Adrenal gland (tissue), 12 donors: ENCODE measurements around the gene APMAP. TPM values are rescaled to one million over a fixed set of nuclear protein-coding genes. Genes with fewer than 3 reads are reported as not detected.

Experiments used
- DNase-seq, 7 donors: peaks; one replicate each; pipeline ENCODE4 v3.0.0-alpha.2; 2019 to 2020
- H3K27ac ChIP-seq, 5 donors: fragments of 200-600 bp; sonication (generic) in 4 of 5; 1 replicate in 3 of 5; 2 replicates in 2 of 5; pipeline versions ENCODE4 v1.5.1 to v1.8.0; 2016 to 2020; ENCODE audit warnings: mild to moderate bottlenecking in 1 of 5
- H3K27me3 ChIP-seq: fragments of 200-600 bp; 2 replicates; pipeline ENCODE4 v1.8.0; 2021
- H3K36me3 ChIP-seq, 2 donors: fragments of 200-600 bp; replicated peaks in 1 of 2; 1 replicate in 1 of 2; 2 replicates in 1 of 2; pipeline versions ENCODE4 v1.5.1 to v1.8.0; 2018 to 2022
- H3K4me1 ChIP-seq, 2 donors: fragments of 200-600 bp; replicated peaks in 1 of 2; 1 replicate in 1 of 2; 2 replicates in 1 of 2; pipeline versions ENCODE4 v1.5.1 to v1.8.0; 2018 to 2021
- H3K4me3 ChIP-seq, 4 donors: fragments of 200-600 bp; sonication (generic) in 3 of 4; one replicate each; pipeline ENCODE4 v1.5.1; 2016 to 2018
- H3K9me3 ChIP-seq, 3 donors: fragments of 200-600 bp; sonication (generic) in 1 of 3; replicated peaks in 1 of 3; 1 replicate in 2 of 3; 2 replicates in 1 of 3; pipeline versions ENCODE4 v1.5.1 to v1.8.0; 2016 to 2021
- CTCF ChIP-seq, 6 experiments: fragments of 450-650 bp in 4 of 6; fragments of 200-600 bp in 2 of 6; sonication (generic) in 1 of 6; IDR thresholded peaks; 1 replicate in 5 of 6; 2 replicates in 1 of 6; pipeline versions ENCODE4 v1.5.1 to v1.8.0; 2016 to 2021; ENCODE audit warnings: antibody characterized with exemption in 6 of 6, mild to moderate bottlenecking in 2 of 6, moderate library complexity in 1 of 6
- POLR2A ChIP-seq, 2 donors: fragments of 450-650 bp; IDR thresholded peaks; one replicate each; pipeline ENCODE4 v1.6.1; 2017; ENCODE audit warnings: antibody characterized with exemption in 2 of 2, mild to moderate bottlenecking in 2 of 2, moderate library complexity in 1 of 2
- WGBS, 4 donors: extraction: QIAGEN DNeasy Blood & Tissue Kit in 2 of 4; methylation state at CpG; one replicate each; pipeline versions ENCODE4 v1.1.5 to v1.1.7; 2013 to 2017; 5-methylcytosine and 5-hydroxymethylcytosine counted together
- intact Hi-C, 2 donors: fragments of 100-400 bp; cut with DNase I; formaldehyde crosslinking; loops; one replicate each; pipeline versions ENCODE4 v1.14.1 to v1.15.0; 2022 to 2023
- polyA plus RNA-seq, 3 donors: library from polyadenylated mRNA; stranded (reverse); fragments of 200-250 nt in 2 of 3; fragments of 350-450 nt in 1 of 3; fragmentation: Illumina TruSeq in 1 of 3; extraction: RNeasy Lipid Tissue Mini Kit (QIAGEN cat#74804) in 1 of 3; gene quantifications; one replicate each; pipeline ENCODE4 v1.2.3, GENCODE V29; 2013 to 2014
- total RNA-seq, 9 donors: library from RNA; depleted of rRNA in 4 of 9; stranded (reverse); fragments of >200 nt in 4 of 9; fragments of 120-200 nt in 1 of 9; fragmentation: NEBNext Ultra II Directional in 1 of 9; extraction: Animal tissue kit (Norgen Biotek cat#: 25700) in 1 of 9; gene quantifications; one replicate each; pipeline versions ENCODE4 v1.1.0 to v1.2.4, GENCODE V29; 2013 to 2023
- donor health status: healthy with polysubstance abuse.
- donor health status: Bipolar disorder and iron deficiency.
- donor health status: DM: yes; HTN: yes; CAD: no.
- donor health status: DM: no; HTN: no; CAD: no.
- donor health status: DM: no; HTN: no; CAD: no.
- donor health status: DM: yes; HTN: yes; CAD: no.

APMAP gene
- total and polyA plus RNA-seq, 12 donors, result 30.3 to 110 (median 69.7) TPM

- peak; percentile 44 to 81 (median 67) for DNase-seq
- Histone ChIP-seq H3K9me3 (no peaks in the 10 kb centered on the region), H3K27me3 (no peaks in the 10 kb centered on the region), H3K4me3 (no peak overlapping the region), H3K4me1 (peaks cover 22 to 53% of the 10 kb centered on the region in 2 donors), H3K27ac (peak overlapping the region in 2 of 5 donors; percentile 36 to 61), H3K36me3 (no peaks in the 10 kb centered on the region)
- 41 to 59% (median 52%) methylated on average over 8 to 9 of the region's 9 CpGs for WGBS, 4 donors
- TF ChIP-seq POLR2A (IDR thresholded peaks at IDR 0.05), result no peak
- TF ChIP-seq CTCF (IDR thresholded peaks at IDR 0.05), result no peak
- intact Hi-C loops, result no loop called here
Observed at GRCh38 chr20:25039697-25040437, 47.3 kb upstream of the APMAP start.

GRCh38 chr20:25038591-25039015 lies 46.1 kb upstream of the APMAP start:
- H3K4me3 ChIP-seq, result no peak overlapping the region
- peaks cover 22 to 56% of the 10 kb centered on the region in 2 donors for H3K4me1 ChIP-seq

GRCh38 chr20:25038103-25038410 lies 45.5 kb upstream of the APMAP start:
- H3K4me3 ChIP-seq, result no peak overlapping the region
- no peaks in the 10 kb centered on the region for H3K27me3 ChIP-seq
- intact Hi-C loops, result no loop called here
- H3K27ac ChIP-seq, result peak overlapping the region in 2 of 5 donors; percentile 34 to 56
- DNase-seq, result no peak
- no peaks in the 10 kb centered on the region for H3K9me3 ChIP-seq
- 76 to 86% (median 80%) methylated on average over 2 to 3 of the region's 3 CpGs for WGBS, 4 donors
- no peaks in the 10 kb centered on the region for H3K36me3 ChIP-seq
- H3K4me1 ChIP-seq, result peaks cover 22 to 59% of the 10 kb centered on the region in 2 donors
- TF ChIP-seq CTCF (IDR thresholded peaks at IDR 0.05) (no peak), POLR2A (IDR thresholded peaks at IDR 0.05) (no peak)

More at GRCh38 chr20:25038591-25039015, 46.1 kb upstream of the APMAP start:
- no peak for TF ChIP-seq POLR2A (IDR thresholded peaks at IDR 0.05)
- TF ChIP-seq CTCF (IDR thresholded peaks at IDR 0.05), result no peak
- intact Hi-C loops, result no loop called here
- H3K9me3 ChIP-seq, result no peaks in the 10 kb centered on the region
- DNase-seq, result no peak
- H3K36me3 ChIP-seq, result no peaks in the 10 kb centered on the region
- peak overlapping the region in 2 of 5 donors; percentile 36 to 56 for H3K27ac ChIP-seq
- no peaks in the 10 kb centered on the region for H3K27me3 ChIP-seq
- 87 to 100% (median 91%) methylated on average over 2 to 6 of the region's 6 CpGs for WGBS, 4 donors

- Histone ChIP-seq H3K27me3 (no peaks in the 10 kb centered on the region), H3K36me3 (no peaks in the 10 kb centered on the region), H3K4me1 (peaks cover 22 to 65% of the 10 kb centered on the region in 2 donors), H3K4me3 (no peak overlapping the region), H3K9me3 (no peaks in the 10 kb centered on the region), H3K27ac (peak overlapping the region in 2 of 5 donors; percentile 34 to 56)
- TF ChIP-seq POLR2A (IDR thresholded peaks at IDR 0.05) (no peak), CTCF (IDR thresholded peaks at IDR 0.05) (no peak)
- intact Hi-C loops, result no loop called here
- WGBS, 4 donors, result 75 to 78% (median 77%) methylated on average over 15 of the region's 15 CpGs
- DNase-seq, result no peak
Observed at GRCh38 chr20:25037288-25038102, 44.9 kb upstream of the APMAP start.
